Stimulated activated CD8-positive, alpha-beta memory T cell treated with anti-CD3 and anti-CD28 coated beads, Interleukin-15, amount 100 ng/mL, for 48 hours (primary cell): ENCODE results near the gene S100A12.

Experiments
- DNase-seq, 2 donors: peaks; one replicate each; pipeline ENCODE4 v3.0.0-alpha.2; 2020; ENCODE audit warnings: low read depth in 2 of 2

S100A12 gene

DNA sequence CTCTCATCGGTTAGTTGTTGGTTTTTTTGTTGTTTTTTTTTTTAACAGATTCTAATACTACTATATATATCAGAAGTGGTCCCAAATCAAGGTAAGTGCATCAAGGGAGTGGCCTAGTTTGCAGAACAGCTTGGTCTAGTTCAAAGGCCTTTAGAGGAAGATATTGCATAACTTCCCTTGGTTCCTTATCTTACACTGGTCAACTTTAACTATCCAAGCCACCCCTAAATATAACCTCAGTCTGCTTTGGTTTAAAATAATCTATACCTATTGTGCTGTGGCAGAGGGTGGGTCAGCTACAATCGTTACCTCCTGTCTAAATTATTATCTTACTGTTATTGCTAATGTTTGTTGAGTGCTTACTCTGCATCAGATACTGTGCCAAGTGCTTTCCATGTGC, 6.9 kb downstream of the S100A12 start:
- DNase-seq, result no peak

- no peak for DNase-seq
Measured at GRCh38 chr1:153367090-153367489, 8.3 kb downstream of the S100A12 start.

DNA sequence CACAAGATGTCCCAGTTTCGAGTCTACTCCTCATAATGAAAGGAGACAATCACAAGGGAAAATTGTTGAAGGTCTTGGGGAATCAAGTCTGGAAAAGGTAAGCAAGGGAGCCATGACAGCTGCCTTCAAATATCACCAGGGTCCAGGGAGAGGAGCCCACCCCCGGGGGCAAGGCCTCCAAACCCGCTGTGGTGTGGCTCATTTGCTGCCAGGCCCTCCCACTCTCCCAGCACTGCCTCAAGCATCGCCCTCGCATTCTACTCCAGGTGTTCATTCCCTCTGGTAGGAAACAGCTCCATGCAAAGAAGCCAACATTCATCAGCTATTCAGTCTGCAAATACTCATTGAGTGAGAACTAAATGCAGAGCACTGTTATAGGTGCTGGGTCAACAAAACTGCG, 9.2 kb downstream of the S100A12 start:
- no peak for DNase-seq

GRCh38 chr1:153365696-153366095, 9.7 kb downstream of the S100A12 start:
- no peak for DNase-seq

DNA sequence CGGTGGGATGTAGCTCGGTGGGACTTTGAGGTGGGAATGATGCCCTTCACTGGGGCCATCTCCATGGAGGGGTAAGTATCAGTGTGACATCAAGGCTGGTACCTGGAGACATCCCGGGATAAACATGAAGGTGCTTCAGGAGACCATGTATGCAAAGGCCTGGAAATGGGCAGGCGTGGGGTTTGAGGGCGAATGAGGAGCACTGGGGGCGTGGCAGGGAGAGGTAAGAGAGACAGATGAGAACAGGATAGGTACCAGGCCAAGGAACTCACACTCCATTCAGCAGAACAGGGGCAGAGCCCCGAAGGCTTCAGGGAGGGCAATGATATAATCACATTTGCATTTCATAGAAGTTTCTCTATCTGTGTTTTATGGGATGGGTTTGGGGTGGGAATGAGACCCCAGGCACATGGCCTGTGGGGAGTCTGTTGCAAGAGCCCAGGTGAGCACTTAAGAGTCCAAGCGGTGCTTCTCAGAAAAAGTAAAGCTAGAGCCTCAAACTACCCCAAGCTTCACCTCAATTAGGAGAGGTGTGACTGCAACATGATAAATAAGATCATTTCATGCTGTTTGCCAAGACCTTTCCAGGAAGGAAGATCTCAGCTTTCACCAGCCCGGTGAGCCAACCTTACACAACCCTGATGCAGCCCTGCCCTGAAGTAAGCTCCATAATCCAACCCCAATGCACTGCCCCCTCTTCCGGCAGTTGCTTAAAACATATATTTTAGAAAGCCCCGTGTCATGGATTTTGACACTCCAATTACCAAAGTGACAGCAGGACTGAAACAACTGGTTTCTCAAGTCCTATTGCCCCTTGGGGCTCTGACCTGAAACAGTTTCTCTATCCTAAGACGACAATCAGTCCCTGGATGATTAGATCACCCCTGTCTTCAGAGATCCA, 10.4 kb downstream of the S100A12 start:
- no peak for DNase-seq

DNA sequence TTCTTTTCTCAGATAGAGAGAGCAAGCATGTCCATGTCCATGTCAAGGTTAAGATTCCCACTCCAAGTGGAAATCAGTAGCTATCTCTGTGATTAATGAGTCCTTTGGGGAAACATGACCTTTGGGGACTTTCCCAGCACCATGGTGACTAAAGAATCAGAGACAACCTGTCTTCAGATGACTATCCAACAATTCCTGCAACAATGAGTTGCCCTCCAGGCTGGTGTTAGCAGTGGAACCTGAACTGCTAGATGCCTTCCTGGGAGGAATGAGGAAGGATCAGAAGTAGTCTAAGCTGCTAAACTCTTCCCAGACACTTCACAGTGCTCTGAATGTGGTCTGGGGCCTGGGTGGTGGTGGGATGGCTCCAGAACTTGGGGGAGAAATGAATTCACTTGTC, 11.3 kb downstream of the S100A12 start:
- DNase-seq, result no peak

GRCh38 chr1:153363641-153364040, 11.8 kb downstream of the S100A12 start:
- no peak for DNase-seq

- no peak for DNase-seq
Measured at GRCh38 chr1:153362187-153362775, 13.1 kb downstream of the S100A12 start.

GRCh38 chr1:153361480-153362109, 13.8 kb downstream of the S100A12 start:
- no peak for DNase-seq

DNA sequence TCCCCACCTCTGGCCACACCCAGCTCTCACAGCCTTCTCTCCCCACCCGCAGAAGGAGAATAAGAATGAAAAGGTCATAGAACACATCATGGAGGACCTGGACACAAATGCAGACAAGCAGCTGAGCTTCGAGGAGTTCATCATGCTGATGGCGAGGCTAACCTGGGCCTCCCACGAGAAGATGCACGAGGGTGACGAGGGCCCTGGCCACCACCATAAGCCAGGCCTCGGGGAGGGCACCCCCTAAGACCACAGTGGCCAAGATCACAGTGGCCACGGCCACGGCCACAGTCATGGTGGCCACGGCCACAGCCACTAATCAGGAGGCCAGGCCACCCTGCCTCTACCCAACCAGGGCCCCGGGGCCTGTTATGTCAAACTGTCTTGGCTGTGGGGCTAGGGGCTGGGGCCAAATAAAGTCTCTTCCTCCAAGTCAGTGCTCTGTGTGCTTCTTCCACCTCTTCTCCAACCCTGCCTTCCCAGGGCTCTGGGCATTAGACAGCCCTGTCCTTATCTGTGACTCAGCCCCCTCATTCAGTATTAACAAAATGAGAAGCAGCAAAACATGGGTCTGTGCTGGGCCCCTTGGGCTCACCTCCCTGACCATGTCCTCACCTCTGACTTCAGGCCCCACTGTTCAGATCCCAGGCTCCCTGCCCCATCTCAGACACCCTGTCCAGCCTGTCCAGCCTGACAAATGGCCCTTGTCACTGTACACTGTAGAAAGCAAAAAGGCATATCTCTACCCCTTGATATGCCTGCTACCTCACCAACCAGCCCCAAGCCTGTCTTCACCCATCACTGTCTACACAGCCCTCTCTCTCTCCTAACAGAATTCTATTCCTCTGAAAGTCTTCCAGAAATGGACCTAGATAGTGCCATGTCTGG, 14.6 kb downstream of the S100A12 start:
- DNase-seq, result no peak

DNA sequence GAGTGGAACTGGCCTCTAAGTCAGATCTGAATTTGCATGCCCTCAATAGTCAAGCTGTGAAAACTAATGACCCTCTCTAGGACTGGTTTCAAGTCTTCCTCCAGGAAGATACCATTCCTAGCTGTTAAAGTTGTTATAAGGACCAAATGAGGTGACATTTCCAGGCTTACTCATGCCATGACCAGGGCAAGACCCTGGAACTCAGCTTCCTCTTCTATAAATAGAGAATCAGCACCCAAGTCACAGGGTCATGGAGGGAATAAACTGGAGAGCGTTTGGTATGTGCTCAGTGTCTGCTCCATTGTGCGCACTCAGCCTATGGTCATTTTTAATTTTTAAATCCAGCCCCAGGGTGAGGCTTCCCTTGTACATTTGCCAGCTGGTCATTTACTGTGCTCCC, 15.2 kb downstream of the S100A12 start:
- no peak for DNase-seq

GRCh38 chr1:153359241-153359640, 16.2 kb downstream of the S100A12 start:
- DNase-seq, result no peak

GRCh38 chr1:153358691-153358975, 16.8 kb downstream of the S100A12 start:
- DNase-seq, result no peak

DNA sequence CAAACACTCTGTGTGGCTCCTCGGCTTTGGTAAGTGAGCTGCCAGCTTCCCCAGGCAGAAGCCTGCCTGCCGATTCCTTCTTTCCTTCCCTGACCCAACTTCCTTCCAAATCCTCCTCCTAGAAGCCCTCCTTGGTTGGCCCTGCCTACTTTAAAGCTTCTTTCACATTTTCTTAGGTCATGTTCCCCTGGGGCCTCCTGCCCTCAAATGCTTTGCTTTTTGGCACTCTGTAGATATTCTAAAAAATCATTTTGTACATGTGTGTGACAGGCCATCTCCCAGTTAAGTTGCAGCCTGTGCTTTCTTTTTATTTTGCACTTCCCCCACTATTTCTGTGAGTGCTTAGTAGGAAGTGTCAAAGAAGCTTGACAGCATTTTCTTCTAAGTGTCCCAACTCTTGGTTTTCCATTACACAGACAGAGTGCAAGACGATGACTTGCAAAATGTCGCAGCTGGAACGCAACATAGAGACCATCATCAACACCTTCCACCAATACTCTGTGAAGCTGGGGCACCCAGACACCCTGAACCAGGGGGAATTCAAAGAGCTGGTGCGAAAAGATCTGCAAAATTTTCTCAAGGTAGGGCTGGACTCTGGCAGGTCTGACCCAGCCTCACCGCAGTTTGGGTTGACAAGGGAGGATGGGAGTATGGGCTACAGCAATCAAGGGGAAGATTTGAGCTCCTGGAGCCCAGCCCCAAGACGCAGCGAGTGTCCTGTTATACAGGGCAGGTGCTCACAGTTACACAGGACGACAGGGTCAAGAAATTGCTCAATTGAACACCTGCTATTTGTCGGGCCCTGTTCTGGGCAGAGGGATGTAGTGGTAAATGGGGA, 17.3 kb downstream of the S100A12 start, which contains the start of gene S100A9:
S100A9 (plus strand) TSS at position 2 of the 838 bp plus-strand sequence; CDS start at position 432, 430 bp downstream.
- no peak for DNase-seq

DNA sequence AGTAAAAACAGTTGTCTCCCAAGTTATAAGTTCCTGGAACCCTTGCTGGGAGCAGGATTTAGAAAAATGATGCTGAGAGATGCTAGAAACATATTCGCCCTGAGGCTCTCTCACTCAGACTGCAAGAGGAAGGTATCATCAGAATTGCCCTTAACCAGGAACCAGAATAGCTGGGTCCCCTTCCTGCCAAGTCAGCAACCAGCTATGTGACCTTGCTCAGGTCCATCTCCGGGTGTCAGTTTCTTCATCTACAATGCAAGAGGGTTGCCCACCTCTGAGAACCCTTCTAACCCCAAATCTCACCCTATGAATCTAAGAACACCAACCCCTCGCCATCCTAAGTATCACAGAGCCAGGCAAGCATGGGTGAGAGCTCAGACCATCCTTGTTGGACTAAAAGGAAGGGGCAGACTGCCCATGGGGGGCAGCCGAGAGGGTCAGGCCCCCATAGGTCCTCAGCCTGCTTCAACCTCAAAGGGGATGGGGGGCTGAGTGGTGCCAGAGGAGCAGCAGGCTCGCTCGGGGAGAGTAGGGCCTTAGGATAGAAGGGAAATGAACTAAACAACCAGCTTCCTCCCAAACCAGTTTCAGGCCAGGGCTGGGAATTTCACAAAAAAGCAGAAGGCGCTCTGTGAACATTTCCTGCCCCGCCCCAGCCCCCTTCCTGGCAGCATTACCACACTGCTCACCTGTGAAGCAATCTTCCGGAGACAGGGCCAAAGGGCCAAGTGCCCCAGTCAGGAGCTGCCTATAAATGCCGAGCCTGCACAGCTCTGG, 18.2 kb downstream of the S100A12 start:
- DNase-seq, result no peak

DNA sequence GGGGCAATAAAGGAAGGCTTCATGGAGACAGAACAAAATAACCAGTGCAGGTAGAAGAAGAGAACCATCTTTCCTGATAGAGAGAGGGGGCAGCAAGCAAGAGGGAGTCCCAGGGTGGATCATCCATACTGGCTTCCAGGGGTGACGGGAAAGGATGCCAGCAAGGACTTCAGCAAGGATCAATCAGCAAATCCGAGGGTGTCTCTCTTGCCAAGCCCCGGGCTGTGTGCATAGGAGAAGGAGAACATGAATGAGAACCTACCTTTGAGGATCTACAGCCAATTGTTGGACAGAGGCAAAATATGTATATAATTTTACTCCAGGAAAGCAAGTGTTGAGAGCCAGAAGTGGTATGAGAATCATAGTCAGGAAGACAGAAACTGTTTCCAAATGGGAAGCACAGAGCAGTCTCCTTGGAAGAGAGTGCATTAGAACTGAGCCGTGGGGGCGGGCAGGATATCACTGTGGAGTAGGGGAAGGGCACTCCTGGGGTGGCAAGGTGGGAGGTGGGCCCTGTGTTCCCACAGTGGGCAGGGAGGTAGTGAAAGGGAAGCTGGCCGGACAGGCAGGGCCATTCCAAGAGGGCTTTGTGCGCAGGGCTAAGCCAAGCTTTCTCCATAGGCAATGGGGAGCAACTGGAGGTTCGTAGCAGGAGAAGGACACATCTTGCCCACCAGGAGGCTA, 18.9 kb downstream of the S100A12 start:
- DNase-seq, result no peak

DNA sequence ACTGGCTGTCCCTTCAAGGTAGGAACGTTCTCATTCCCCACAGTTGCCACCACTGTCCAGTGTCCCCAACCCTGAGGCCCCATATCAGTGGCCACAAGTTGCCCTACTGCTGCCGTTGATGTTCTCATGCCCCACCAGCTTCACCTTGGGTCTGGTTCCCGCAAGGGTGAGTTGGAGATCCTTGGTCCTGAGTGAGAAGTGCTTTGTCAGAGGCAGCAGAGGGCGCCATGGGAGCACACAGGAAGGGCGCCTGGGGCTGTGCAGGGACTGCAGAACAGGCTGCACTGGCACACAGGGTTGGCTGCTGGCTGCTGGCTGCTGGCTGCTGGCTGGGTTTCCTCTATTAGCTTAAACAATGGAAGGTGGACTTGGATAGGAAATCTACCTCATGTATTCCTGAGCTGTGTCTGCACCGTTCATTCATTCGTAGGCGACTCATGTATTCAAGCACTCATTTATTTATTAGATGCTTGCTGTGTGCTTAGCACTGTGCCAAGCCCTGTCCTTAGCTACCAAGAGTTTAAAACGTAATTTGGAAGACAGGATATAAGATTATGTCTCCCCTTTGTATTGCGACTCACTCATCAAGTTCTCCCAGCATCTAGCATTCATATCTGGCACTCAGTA, 19.9 kb downstream of the S100A12 start:
- peak; percentile 15 to 21 for DNase-seq

- no peak for DNase-seq
Measured at GRCh38 chr1:153354515-153355193, 20.8 kb downstream of the S100A12 start.
